GM12892 (cell line): ENCODE results near the gene CBX2.
"Not testable (repeated sequence)": the region's sequence is repeated elsewhere in the genome, so short reads cannot be mapped to it uniquely, and the experiment has no call there.

Experiments
- DNase-seq: peaks from one replicate; pipeline ENCODE4 v3.0.0; 2011; ENCODE audit not compliant: insufficient read length
- FAIRE-seq: peaks from 2 replicates; lab custom pipeline; 2011; peaks lifted over from hg19 to GRCh38; lab: Jason Lieb, UNC
- POLR2A ChIP-seq: IDR thresholded peaks from 2 replicates; pipeline ENCODE4 v1.6.1; 2011; ENCODE audit warnings: low read depth, low read length, control low read depth
- POLR2AphosphoS5 ChIP-seq: IDR thresholded peaks from 2 replicates; pipeline ENCODE4 v1.6.1; 2011; ENCODE audit warnings: low read depth, low read length, control low read depth
- TAF1 ChIP-seq: IDR thresholded peaks from 2 replicates; pipeline ENCODE4 v1.6.1; 2011; ENCODE audit warnings: low read depth, mild to moderate bottlenecking, control low read depth, low read length, borderline replicate concordance

CBX2 gene

DNA sequence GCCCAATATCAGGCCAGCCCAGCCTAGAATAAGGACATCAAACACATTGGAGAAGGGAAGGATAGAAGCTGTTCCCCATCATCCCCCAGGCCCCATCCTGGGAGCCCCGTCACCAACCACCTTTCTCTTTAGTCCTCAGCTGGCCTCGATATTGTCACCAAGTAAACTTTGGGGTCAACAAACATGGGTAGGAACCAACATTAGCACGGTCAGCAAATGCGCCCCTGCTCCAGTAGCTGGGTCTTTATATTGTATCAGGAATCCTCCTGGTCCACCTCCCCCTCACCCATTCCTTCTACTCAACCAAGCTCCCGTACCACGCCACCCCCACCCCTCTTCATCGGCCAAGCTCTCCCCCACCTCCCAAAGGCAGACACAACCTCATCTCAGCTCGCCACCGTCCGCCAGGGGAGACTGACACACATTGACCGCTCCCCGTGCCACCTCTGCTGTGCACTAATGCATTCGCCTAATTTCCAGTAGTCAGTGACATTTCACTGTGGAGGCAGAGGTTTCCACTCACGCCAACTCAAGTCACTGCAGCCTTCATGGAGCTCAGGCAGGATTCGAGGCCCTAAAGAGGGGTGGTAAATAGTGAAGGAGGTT lies 20.7 kb upstream of the CBX2 start:
- TF ChIP-seq POLR2AphosphoS5 (no peak), POLR2A (no peak)
- DNase-seq (no peak), FAIRE-seq (no peak)

DNA sequence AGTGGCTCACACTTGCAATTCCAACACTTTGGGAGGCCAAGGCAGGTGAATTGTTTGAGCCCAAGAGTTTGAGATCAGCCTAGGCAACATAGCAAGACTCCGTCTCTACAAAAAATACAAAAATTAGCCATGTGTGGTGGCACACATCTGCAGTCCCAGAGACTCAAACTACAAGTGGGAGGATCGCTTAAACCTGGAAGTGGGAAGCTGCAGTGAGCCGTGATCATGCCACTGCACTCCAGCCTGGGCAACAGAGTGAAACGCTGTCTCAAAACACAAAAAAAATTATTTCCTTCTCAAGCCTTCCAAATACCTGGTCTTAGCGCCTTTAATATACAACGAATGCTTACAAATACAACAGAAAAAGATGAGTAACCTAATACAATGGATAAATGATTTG lies 19.7 kb upstream of the CBX2 start:
- TF ChIP-seq POLR2AphosphoS5 (no peak), TAF1 (no peak), POLR2A (no peak)
- DNase-seq (no peak), FAIRE-seq (no peak)

GRCh38 chr17:79760197-79760906 lies 17.6 kb upstream of the CBX2 start:
- no peak for TF ChIP-seq POLR2A
- TF ChIP-seq TAF1, result no peak
- no peak for TF ChIP-seq POLR2AphosphoS5
- no peak for DNase-seq
- no peak for FAIRE-seq

DNA sequence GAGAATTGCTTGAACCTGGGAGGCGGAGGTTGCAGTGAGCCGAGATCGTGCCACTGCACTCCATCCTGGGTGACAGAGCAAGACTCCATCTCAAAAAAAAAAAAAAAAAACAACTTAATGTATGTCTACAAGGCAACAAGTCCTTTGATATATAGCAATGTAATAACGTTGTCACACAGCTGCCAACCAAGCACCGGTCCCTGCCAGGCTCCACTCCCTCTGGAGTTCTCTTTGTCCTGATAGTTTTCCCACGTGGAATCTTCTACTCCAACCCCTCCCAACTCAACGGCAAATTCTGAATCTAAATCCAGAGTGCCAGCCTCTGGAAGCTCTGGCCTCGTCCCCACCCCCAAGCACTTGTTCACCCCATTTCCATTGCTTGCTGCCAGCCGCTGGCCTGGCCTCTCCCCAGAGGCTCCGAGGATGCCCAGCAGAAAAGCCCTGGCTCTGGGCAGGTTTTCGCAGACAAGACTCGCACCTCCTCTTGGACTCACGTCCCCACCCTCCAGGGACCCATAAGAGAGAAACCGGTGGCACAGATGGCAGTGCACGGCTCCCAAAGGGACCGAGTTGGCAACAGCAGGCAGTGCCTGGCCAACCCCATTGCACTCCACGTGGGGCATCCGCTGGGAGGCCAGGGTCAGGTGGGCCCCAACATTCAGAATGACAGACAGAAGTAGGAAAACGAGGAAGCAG lies 15.9 kb upstream of the CBX2 start:
- TF ChIP-seq TAF1 (no peak), POLR2AphosphoS5 (no peak)
- FAIRE-seq (no peak), DNase-seq (no peak)

DNA sequence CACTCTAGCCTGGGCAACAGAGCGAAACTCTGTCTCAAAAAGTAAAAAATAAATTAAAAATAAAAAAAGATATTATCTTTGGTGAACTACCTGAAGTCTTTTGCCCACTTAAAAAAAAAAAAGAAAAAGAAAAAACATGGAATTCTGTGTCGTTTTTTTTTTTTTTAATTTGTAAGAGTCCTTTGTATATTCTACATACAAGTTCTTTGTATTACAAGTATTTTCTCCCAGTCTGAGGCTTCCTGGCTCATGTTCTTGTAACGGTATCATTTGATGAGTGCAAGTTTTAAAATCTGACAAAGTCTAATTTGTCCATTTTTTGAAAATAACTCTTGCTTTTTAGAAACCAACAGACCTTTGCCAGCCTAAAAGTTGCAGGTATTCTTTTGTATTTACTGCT lies 12.2 kb upstream of the CBX2 start:
- no peak for FAIRE-seq
- DNase-seq, result no peak
- TF ChIP-seq POLR2A (no peak), TAF1 (no peak), POLR2AphosphoS5 (no peak)

GRCh38 chr17:79769570-79770506 lies 8.1 kb upstream of the CBX2 start:
- no peak for TF ChIP-seq TAF1
- TF ChIP-seq POLR2AphosphoS5, result no peak
- no peak for TF ChIP-seq POLR2A
- DNase-seq (no peak), FAIRE-seq (no peak)

- FAIRE-seq, result no peak
- no peak for TF ChIP-seq POLR2A
Measured at GRCh38 chr17:79771276-79771675, 6.7 kb upstream of the CBX2 start.

GRCh38 chr17:79772726-79773125 lies 5.2 kb upstream of the CBX2 start:
- not testable (repeated sequence) for FAIRE-seq, DNase-seq

More at GRCh38 chr17:79771276-79771675, 6.7 kb upstream of the CBX2 start:
- no peak for DNase-seq

GRCh38 chr17:79774561-79774975 lies 3.4 kb upstream of the CBX2 start:
- FAIRE-seq, result no peak
- DNase-seq, result no peak
- TF ChIP-seq POLR2AphosphoS5 (no peak), POLR2A (no peak), TAF1 (no peak)

- FAIRE-seq, result no peak
- DNase-seq, result no peak
- no peak for TF ChIP-seq POLR2A
- TF ChIP-seq POLR2AphosphoS5, result no peak
- TF ChIP-seq TAF1, result no peak
Measured at GRCh38 chr17:79775632-79776031, 2.3 kb upstream of the CBX2 start.

DNA sequence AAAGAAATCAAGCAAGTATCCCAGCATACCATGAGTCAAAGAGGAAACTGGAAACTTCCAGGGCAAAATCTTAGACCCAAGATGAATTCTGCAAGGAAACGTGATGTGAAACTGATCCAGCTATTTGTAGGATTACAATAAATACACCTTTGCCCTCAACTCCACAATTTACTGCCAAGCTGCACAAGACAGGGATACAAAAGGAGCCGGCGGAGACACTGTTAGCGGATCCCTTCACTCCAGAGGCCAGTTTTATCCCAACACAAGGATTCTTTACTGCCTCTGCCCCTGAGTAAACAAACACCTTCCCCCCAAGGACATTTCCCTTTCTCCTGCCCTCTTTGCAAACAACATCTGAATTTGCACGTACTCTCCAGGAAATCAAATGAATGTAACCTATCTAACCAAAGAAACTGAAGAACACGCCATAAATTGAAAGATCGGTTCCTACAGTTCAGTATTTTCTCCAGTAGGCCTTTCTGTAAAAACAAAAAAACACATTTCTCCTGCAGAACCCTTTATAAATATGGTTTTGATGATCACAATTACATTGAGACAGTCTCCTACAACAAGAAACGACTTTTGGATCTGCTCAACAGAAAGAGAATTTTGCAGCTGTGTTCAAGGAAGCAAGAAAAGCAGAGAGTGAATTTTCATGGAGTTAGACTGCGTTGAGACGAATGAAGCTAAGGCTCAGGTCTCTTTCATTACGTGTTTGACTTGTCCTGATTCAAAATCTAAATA lies 1.4 kb upstream of the CBX2 start:
- FAIRE-seq, result no peak
- no peak for DNase-seq
- no peak for TF ChIP-seq POLR2A
